Astrocyte (in vitro differentiated cells and primary cell): ENCODE measurements around the gene CACNA1C.

Source experiments
- CTCF ChIP-seq: IDR thresholded peaks from 2 replicates; pipeline ENCODE4 v1.5.1; 2011; ENCODE audit warnings: low read depth, mild to moderate bottlenecking, inconsistent platforms, low read length, moderate library complexity; ENCODE audit not compliant: insufficient read depth
- EZH2 ChIP-seq: IDR thresholded peaks from 2 replicates; pipeline ENCODE4 v1.6.1; 2012; ENCODE audit warnings: mild to moderate bottlenecking, low read length, inconsistent platforms; ENCODE audit not compliant: insufficient read depth

- no peak for TF ChIP-seq EZH2
- no peak for TF ChIP-seq CTCF
These were observed 46.1 kb downstream of the CACNA1C start for GRCh38 chr12:2098852-2099251.
